NT2/D1 (cell line): Measurements from ENCODE around the gene GRK2.

Source experiments
- SUZ12 ChIP-seq: IDR thresholded peaks from 2 replicates; pipeline ENCODE4 v1.6.1; 2011; ENCODE audit not compliant: insufficient read length, insufficient read depth; ENCODE audit errors: extremely low read depth
- YY1 ChIP-seq: IDR thresholded peaks from 2 replicates; pipeline ENCODE4 v1.6.1; 2011; ENCODE audit not compliant: insufficient read length, insufficient read depth
- ZNF274 ChIP-seq: IDR thresholded peaks from 2 replicates; pipeline ENCODE4 v1.6.1; 2011; ENCODE audit warnings: mild to moderate bottlenecking, low read depth, low read length

- TF ChIP-seq ZNF274 = no peak
- no peak for TF ChIP-seq YY1
- no peak for TF ChIP-seq SUZ12
Observed at GRCh38 chr11:67303835-67304411, 37.6 kb downstream of the GRK2 start.
